Stimulated activated CD8-positive, alpha-beta memory T cell treated with anti-CD3 and anti-CD28 coated beads, Interleukin-2, amount 100 ng/mL, for 48 hours (primary cell): ENCODE results near the gene VPS50.
"Not testable (repeated sequence)": the region's sequence is repeated elsewhere in the genome, so short reads cannot be mapped to it uniquely, and the experiment has no call there.

ENCODE experiments used
- DNase-seq, 2 donors: peaks; one replicate each; pipeline ENCODE4 v3.0.0-alpha.2; 2020; ENCODE audit warnings: low read depth in 2 of 2

VPS50 gene

DNA sequence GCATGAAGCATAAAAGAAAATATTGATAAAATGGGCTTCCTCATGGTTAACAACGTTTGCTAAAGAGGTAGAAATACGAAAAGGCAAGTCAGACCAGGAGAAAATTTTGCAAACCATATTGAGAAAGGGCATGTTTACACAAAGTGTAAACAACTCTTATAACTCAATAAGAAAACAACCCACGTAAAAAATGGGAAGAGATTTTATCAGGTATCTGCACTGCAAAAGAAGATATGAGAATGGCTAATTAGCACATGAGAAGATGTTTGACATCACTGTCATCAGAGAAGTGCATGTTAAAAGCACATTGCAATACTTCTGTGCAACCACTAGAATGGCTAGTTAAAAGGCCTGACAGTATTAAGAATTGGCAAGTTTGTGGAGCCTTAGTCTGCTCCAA is 99.5 kb downstream of the VPS50 start:
- no peak for DNase-seq

DNA sequence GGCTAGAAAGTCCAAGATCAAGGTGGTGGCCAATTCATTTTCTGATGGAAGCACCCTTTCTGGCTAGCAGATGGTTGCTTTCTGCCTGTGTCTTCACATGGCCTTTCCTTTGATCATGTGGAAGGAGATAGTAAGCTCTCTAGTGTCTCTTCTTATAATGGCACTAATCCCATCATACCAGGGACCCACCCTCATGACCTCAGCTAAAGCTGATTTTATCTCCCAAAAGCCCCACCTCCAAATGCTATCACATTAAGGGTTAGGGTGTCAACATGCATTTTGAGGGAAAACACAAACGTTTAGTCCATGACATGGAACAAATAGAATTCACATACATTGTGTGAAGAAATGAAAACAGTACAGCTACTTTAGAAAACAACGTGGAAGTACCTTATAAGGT is 100.0 kb downstream of the VPS50 start:
- no peak for DNase-seq

DNA sequence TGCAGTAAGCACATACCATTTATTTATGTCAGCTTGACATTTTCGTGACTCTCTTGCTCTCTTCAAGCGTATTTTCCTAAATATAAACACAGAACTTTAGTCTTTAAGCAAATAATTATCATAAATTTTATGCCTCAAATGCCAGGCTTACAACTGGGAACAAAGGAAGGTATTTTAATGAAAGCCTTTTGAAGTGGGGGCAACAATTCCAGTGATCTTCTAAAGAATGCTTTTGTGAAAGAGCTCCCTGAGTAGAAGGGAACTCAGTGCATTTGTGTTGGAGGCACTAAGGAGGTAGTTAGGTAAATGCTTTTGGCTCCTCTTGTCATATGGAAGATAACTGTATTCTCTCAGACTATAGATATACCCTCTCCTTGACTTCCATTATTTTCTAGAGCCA is 104.9 kb downstream of the VPS50 start:
- no peak for DNase-seq

DNA sequence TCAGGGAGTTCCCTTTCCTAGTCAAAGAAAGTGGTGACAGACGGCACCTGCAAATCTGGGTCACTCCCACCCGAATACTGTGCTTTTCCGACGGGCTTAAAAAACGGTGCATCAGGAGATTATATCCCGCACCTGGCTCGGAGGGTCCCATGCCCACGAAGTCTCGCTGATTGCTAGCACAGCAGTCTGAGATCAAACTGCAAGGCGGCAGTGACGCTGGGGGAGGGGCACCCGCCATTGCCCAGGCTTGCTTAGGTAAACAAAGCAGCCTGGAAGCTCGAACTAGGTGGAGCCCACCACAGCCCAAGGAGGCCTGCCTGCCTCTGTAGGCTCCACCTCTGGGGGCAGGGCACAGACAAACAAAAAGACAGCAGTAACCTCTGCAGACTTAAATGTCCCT is 110.0 kb downstream of the VPS50 start:
- DNase-seq: not testable (repeated sequence)

DNA sequence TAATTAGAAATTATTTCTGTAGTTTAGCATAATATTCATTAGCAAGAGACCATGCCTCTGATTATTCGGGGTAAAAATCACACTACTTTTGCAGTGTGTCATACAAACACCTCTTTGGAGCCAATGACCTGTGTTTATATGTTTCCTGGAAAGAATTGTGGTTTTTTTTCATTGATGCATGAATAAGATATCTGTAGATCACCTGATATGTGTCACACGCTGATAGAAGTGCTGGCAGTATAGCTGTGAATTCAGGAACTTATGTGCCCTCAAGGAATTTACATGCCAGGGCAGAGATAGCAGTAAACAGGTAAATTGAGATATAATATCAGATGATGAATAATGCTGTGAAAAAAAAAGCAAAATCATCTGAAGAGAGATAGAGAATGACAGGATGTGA is 118.2 kb downstream of the VPS50 start:
- no peak for DNase-seq

DNA sequence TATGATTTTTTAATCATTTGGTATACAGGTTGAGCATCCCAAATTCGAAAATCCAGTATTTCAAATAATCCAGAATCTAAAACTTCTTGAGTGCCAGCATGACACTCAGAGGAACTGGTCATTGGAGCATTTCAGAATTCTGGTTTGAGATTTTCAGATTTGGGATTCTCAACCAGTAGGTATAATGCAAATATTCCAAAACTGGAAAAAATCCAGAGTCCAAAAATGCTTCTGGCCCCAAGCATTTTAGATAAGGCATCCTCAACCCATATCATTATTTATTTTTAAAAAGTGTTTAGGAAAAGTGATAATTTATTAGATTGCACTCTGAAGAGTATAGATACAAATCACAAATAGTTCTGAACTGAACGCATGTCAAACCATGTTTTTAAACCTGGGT is 120.7 kb downstream of the VPS50 start:
- DNase-seq: no peak

DNA sequence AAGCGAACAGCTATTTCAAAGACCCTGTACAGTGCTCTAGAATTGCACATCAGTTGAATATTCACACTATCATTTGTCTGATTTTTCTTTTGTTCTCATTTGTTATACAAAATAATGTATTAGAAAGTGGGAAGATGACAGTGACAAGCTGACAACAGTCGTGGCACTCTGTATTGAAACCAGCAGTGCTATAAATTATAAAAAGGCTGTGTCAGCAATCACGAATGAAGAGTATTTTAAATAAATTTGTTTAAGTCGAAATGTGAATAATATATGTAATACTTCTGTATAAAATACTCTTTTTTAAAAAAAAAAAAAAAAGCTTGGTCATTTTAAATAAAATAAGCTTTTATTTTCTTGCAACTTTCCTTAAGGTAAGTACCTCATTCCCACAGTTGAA is 122.6 kb downstream of the VPS50 start:
- no peak for DNase-seq

DNA sequence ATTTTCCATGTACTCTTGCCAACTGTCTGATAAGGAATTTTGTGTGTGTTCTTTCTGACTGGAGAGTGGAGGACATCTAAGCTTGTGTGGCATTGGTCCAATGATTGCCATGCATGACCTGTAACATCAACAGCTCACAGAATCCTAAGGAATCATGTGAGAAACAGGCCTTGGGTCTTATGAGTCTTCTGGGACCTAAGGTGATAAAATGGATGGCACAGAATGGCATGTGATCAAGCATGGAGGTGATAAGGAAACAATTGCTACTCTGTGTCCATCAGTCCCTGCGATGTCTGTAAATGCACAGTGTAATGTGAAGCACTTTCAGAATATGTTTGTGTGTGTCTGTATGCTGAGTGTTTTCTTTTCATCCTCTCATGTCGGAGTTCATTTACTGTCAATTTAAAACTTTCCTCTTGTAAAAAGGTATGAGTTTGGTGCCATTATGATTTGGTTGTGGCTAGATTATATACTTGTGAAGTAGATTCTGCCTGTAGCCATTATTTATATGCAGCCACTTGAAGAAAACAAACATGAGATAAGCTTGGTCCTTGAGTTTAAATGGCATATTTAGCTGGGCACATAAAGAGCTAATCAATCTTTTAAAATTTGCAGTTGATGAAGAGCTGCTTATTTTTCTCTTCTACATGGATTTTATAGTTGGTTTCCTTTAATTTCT is 127.5 kb downstream of the VPS50 start:
- DNase-seq: no peak

DNA sequence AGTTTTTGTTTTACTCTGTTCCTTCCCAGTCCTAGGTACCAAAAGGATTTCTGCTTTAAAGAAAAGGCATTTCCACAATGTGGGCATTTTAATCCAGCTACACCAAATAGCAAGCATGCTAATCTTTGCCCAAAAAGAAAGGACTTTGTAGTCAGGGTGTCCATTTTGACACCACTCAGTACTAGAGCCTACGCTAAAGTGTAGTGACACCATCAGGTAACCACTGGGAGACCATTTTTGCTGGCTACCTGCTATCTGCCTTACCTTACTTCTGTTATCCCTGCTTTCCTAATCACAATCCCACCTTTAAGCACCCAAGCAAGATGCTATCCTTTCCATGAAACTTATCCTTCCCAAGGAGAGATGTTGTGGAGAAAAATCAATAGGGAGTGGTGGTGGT is 129.7 kb downstream of the VPS50 start:
- no peak for DNase-seq

DNA sequence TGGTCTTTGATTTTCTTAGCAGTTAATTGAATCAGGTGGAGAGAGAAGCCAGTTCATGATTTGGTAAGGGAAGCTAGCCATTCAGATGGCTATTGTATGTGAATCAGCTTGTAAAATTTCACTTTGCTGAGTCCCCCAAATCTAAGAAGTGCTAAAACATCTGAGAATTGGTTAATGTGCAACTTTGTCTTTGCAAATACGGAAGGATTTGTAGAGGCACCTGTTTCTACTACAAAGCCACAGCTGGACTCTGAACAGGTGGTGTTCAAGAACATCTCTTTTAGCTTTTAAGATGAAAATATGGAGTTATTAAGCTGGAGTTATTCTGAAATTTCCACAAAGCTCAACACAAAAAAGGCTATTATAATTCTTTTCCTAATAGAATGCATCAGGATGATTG is 132.6 kb downstream of the VPS50 start:
- no peak for DNase-seq

DNA sequence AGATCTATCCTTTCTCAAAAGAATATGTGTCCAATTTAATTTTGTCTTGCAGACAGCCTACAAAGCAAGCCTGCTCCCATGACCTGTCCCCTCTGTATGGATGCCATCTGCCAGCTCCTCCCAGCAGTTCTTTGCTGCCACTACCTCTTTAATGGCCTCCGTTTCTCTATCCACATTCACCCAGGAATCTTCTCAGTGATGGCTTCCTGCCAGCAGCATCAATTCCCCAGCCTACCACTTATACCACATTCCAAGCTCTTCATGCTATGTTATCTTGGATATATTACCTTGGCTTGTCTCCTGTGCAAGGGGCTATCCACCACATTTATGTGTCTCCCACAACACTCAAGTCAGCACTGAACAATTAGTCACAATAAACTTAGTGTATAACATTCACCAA is 133.2 kb downstream of the VPS50 start:
- DNase-seq: no peak

DNA sequence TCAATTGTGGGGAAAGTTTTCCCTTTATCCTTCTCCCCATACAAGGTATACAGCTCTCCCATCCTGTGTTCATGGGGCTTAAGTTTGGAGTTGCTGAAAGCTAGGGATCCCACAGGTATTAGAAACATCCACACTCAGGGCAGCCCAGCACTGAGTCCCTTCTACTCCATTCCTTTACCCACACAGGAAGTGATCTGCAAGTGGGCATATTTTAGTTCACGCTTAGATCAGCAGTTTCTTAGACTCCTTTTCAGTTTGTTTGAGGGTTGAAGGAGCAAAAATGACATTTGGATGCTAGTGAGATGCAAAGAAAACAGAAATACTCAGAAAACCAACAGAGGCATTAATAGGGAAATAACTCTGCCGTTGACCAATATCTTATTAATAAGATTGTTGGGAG is 134.7 kb downstream of the VPS50 start:
- DNase-seq: no peak

DNA sequence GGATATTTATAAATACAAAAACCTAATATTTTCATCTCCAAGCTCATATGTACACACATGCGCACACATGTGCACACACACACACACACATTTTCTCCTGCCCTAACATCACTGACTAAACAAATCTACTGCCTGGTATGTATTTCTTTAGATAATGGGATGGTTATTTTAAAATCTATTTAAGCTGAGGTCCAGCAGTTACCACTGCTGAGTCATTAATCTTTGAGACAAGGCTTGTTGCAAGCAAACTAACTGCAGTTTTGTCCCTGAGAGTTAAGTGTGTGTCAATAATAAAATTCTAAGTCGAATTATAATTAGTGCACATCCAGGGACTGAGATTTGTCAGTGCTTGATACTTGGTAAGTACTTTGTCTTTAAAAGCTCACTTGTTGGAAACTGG is 135.1 kb downstream of the VPS50 start:
- no peak for DNase-seq

DNA sequence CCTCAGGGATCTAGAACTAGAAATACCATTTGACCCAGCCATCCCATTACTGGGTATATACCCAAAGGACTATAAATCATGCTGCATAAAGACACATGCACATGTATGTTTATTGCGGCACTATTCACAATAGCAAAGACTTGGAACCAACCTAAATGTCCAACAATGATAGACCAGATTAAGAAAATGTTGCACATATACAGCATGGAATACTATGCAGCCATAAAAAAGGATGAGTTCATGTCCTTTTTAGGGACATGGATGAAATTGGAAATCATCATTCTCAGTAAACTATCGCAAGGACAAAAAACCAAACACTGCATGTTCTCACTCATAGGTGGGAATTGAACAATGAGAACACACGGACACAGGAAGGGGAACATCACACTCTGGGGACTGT is 138.8 kb downstream of the VPS50 start:
- DNase-seq: not testable (repeated sequence)

DNA sequence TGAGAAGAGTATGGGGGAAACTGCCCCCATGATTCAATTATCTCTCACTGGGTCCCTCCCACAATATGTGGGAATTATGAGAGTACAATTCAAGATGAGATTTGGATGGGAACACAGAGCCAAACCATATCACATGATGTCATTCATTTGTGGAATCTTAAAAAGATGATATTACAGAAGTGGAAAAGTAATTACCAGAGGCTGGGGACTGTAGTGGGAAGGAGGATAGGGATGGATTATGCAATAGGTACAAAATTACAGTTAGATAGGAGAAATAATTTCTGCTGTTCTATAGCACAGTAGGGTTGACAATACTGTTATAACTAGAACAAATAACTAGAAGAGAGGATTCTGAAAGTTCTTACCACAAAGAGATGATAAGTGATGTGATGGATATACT is 141.4 kb downstream of the VPS50 start:
- no peak for DNase-seq

DNA sequence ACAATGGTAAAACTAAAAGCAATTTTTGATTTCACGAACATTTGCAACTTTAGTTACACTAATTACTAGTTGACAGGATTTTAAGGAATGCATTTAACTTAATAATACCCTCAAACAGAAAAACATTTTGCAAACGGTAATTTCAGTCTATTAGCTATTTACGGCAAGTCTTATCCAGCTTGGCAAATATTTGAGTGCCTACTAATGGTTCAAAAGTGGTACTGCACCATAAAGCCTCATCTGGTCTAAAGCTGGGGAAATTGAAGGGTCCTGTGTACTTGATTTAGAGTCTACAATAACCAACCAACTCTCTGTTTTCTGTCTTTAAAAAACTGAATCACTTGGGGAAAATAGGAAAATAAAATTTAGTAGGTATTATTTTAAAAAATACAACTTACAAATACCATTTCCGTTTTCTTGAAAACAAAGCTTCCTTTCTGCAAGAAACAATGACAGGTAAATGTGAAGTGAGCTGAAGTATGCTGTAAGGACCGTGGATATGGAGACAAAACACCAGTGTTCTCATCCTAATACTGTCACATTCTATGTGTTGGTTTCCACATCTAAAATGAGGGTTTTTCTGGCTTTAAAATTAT is 142.3 kb downstream of the VPS50 start:
- DNase-seq: no peak

DNA sequence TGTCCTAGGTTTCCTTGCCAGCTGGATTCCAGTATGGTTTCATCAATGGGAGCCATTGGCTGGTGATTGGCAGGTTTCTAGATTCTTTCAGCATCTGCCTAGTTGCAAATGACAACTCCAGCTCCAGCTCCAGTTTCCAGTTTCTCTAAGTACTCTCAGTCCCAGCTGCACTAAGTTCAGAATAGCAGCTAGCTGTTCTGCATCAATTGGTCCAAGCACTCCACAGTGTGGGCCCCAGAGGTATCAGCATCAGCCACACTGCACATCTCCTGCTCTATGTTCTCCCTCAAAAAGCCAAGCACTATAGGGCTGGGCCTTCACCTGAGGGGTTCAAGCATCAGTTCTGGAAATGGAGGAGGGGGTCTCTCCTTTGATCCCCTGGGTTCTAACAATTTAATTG is 143.4 kb downstream of the VPS50 start:
- no peak for DNase-seq

DNA sequence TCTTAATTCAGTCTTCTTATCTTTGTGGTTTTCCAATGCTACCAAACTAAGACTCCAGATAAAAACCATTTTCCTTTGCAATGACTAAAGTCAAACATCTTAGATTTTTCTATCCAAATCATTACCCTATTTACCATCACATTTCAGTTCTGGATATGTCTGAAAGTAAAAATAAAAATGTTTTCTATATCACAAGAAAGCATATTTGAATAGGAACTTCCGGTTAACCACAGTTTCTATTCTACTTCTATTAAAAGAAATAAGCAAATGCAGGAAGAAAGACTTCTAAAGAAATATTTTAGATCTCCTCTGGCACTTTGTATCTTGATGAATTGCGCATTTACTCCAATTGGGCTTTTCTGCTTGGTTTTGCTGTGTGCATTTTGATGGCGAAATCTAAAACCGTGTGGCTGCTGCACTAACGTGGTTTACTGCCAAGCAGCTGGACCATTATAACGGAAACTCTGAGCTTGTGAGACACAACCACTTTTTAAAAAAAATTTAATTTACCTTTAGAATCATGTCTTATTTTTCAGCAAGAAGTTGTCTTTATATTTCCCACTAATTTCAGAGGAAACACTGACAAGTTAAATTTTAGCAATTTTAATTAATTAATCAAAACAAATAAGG is 146.1 kb downstream of the VPS50 start:
- DNase-seq: no peak

DNA sequence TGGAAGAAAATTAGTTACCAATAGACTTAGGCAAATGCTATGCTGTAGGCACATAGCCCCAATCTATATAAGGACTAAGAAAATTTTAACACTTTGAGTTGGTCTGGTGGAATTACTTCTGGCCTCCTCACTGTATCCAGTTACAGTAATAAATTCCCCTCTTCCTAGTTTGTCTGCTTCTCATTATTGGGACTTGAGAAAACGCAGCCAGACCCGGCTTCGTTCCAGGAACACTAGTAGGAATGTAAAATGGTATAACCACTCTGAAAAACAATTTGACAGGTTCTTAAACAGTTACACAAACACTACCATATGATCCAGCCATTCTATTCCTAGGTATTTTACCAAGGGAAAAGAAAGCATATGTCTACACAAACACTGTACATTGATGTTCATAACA is 150.2 kb downstream of the VPS50 start:
- no peak for DNase-seq

DNA sequence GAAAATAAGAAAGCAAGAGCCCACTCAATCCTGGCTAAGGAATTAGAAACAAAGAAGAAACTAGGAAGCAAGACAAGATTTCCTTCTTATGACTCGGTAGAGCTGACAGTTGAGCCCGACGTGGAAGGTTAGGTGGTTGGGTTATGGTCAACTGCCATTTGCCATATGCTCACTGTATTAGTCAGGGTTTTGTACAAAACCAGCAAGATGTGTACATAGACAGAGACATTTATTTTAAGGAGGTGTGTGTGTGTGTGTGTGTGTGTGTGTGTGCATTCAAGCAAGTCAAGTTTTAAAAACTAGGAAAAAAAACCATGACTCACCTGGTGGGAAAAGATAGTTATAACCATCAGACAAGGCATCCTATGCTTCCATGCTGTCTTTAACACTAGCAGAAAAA is 158.5 kb downstream of the VPS50 start:
- DNase-seq: no peak

DNA sequence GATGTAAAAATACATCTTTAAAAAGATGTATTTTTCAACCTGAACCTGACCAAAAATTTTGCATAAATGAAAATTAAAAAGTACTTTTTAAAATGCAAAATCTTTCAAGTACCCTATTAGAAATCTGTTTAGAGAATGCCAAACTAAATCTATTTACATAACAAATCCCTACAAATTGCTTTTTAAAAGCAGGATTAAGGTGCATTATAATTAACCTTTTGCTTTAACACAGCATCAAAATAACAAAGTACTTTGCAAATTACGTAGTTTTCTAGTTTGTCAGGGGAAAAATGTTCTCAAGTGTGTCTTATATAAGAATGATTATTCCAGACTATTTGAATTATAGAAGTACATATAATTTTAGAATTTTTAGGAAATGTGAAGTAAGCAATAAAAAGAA is 160.8 kb downstream of the VPS50 start:
- DNase-seq: no peak

DNA sequence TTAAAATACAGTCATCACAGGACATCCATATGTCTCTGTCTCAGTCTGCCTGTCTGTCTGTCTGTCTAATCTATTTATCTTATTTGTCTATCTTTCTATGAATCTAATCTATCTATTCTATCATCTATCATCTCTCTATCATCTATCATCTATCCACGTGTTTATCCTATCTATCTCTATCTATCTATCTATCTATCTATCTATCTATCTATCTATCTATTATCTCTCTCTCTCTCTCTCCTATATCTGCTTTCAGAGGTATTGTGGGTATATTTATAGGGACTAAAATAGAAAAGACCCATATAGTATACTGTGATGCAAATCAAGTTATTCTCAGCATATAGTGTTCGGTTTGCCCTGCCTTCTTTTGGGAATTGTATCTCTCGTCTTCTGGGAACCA is 167.5 kb downstream of the VPS50 start:
- no peak for DNase-seq

DNA sequence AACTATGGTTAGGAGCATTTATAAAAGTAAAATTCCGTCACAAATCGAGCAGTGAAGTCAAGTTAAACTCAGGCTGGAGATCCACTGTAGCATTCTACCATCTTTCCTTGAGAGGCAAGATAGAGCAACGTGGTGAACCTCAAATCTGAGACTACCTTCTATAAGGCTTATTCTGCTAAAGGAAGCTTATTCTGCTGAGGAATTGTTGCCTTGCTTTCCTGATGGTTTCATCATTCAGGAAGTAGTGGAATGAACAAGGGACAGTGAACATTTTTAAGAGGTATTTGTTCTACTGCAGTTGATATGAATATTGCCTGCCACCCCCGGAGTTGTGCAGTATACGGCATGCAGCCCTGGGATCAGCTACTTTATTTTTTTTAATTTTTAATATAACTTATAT is 170.8 kb downstream of the VPS50 start:
- DNase-seq: no peak

DNA sequence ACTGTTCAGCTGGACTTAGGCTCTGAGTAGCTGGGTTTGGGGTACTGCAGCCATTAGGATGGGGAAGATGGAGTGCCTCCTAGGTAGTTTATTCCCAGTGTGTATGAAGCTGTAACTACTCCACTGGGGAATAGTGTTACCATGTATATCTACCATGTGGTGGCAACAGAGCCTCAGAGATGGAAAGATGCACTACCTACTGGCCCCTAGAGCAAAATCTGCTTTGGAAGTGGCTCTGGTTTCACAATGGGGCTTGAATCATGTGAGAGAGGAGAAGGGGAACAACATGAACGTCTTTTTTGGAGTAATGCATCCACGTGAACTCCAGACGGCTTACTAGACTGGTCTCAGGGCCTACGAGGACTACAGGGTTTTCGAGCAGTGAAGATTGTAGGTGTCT is 175.1 kb downstream of the VPS50 start:
- DNase-seq: no peak
